Measurements from ENCODE around the gene TM4SF4. TPM values are rescaled to one million over a fixed set of nuclear protein-coding genes. Genes with fewer than 3 reads are reported as not detected.

The TM4SF4 gene
- total RNA-seq, 1 experiment from 2014 or later, result 1.4 TPM

GRCh38 chr3:149472030-149472797, 2.3 kb upstream of the TM4SF4 start (continued):
- TF ChIP-seq PRRX2 (CRISPR knock-in tag; IDR thresholded peaks at IDR 0.05) (no peak), SMAD3 (CRISPR knock-in tag; IDR thresholded peaks at IDR 0.05; ENCODE audit: borderline replicate concordance) (no peak), ATF1 (CRISPR knock-in tag; IDR thresholded peaks at IDR 0.05) (no peak), ZNF396 (CRISPR knock-in tag; IDR thresholded peaks at IDR 0.05; ENCODE audit: borderline replicate concordance) (no peak)
- TF ChIP-seq, protein P1, sequence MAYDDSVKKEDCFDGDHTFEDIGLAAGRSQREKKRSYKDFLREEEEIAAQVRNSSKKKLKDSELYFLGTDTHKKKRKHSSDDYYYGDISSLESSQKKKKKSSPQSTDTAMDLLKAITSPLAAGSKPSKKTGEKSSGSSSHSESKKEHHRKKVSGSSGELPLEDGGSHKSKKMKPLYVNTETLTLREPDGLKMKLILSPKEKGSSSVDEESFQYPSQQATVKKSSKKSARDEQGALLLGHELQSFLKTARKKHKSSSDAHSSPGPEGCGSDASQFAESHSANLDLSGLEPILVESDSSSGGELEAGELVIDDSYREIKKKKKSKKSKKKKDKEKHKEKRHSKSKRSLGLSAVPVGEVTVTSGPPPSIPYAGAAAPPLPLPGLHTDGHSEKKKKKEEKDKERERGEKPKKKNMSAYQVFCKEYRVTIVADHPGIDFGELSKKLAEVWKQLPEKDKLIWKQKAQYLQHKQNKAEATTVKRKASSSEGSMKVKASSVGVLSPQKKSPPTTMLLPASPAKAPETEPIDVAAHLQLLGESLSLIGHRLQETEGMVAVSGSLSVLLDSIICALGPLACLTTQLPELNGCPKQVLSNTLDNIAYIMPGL (CRISPR knock-in tag; IDR thresholded peaks at IDR 0.05), result no peak

GRCh38 chr3:149473357-149474249, 894 bp upstream of the TM4SF4 start:
- ChIA-PET POLR2A (no interaction called here), CTCF (interaction anchor here (0.9 to 2.5 kb wide), 6 partner anchors 13 to 518 kb away, joined by 3 to 8 read pairs (median 4); no protein-coding TSS in a partner anchor)
- Mint-ChIP-seq H3K9me3 (no peaks in the 10 kb centered on the region; the same call in 1 of the 2 replicates), H3K4me1 (peaks cover 17% of the 10 kb centered on the region), H3K27me3 (ENCODE audit: low read depth) (peaks cover 8% of the 10 kb centered on the region; the same call in 1 of the 2 replicates), H3K4me3 (no peak overlapping the region), H3K36me3 (no peaks in the 10 kb centered on the region), H3K27ac (no peak overlapping the region)
- ATAC-seq, result no peak
- no peak for DNase-seq (ENCODE audit: low spot score)
- TF ChIP-seq, protein P2, sequence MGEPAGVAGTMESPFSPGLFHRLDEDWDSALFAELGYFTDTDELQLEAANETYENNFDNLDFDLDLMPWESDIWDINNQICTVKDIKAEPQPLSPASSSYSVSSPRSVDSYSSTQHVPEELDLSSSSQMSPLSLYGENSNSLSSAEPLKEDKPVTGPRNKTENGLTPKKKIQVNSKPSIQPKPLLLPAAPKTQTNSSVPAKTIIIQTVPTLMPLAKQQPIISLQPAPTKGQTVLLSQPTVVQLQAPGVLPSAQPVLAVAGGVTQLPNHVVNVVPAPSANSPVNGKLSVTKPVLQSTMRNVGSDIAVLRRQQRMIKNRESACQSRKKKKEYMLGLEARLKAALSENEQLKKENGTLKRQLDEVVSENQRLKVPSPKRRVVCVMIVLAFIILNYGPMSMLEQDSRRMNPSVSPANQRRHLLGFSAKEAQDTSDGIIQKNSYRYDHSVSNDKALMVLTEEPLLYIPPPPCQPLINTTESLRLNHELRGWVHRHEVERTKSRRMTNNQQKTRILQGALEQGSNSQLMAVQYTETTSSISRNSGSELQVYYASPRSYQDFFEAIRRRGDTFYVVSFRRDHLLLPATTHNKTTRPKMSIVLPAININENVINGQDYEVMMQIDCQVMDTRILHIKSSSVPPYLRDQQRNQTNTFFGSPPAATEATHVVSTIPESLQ (CRISPR knock-in tag; IDR thresholded peaks at IDR 0.05), result no peak
- TF ChIP-seq NR1H2 (CRISPR knock-in tag; IDR thresholded peaks at IDR 0.05) (no peak), ZNF263 (CRISPR knock-in tag; IDR thresholded peaks at IDR 0.05; ENCODE audit: low read depth) (no peak), STAT6 (CRISPR knock-in tag; conservative IDR thresholded peaks at IDR 0.05; ENCODE audit: low read depth) (no peak), GTF2I (CRISPR knock-in tag; conservative IDR thresholded peaks at IDR 0.05) (no peak), ARID4B (CRISPR knock-in tag; IDR thresholded peaks at IDR 0.05; ENCODE audit: borderline replicate concordance) (no peak), ZNF219 (CRISPR knock-in tag; IDR thresholded peaks at IDR 0.05; ENCODE audit: borderline replicate concordance) (no peak), ZNF281 (CRISPR knock-in tag; IDR thresholded peaks at IDR 0.05) (no peak), RORB (CRISPR knock-in tag; IDR thresholded peaks at IDR 0.05) (no peak)
- TF ChIP-seq, protein P3, sequence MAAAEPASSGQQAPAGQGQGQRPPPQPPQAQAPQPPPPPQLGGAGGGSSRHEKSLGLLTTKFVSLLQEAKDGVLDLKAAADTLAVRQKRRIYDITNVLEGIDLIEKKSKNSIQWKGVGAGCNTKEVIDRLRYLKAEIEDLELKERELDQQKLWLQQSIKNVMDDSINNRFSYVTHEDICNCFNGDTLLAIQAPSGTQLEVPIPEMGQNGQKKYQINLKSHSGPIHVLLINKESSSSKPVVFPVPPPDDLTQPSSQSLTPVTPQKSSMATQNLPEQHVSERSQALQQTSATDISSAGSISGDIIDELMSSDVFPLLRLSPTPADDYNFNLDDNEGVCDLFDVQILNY (CRISPR knock-in tag; IDR thresholded peaks at IDR 0.05), result no peak
- TF ChIP-seq, protein P4, sequence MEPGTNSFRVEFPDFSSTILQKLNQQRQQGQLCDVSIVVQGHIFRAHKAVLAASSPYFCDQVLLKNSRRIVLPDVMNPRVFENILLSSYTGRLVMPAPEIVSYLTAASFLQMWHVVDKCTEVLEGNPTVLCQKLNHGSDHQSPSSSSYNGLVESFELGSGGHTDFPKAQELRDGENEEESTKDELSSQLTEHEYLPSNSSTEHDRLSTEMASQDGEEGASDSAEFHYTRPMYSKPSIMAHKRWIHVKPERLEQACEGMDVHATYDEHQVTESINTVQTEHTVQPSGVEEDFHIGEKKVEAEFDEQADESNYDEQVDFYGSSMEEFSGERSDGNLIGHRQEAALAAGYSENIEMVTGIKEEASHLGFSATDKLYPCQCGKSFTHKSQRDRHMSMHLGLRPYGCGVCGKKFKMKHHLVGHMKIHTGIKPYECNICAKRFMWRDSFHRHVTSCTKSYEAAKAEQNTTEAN (CRISPR knock-in tag; IDR thresholded peaks at IDR 0.05), result no peak
